RWPE2 (cell line): ENCODE results near the gene PLPPR2.
A peak's percentile ranks its signal among the peaks of the same experiment; 100 is the strongest.

Experiments used
- ATAC-seq: fragments of 200-7000 bp; cut with Tn5 transposase; 3 replicates; pipeline ENCODE4 v1.9.1; 2021; ENCODE audit warnings: low read depth
- DNase-seq: peaks from one replicate; pipeline ENCODE4 v3.0.0-alpha.2; 2020; ENCODE audit warnings: low spot score
- H3K27ac ChIP-seq: fragments of 450-650 bp; 2 replicates; pipeline ENCODE4 v1.5.1; 2017; ENCODE audit warnings: mild to moderate bottlenecking; ENCODE audit not compliant: poor library complexity, severe bottlenecking
- H3K27me3 ChIP-seq: fragments of 250-450 bp; sonication (Bioruptor Pico); 2 replicates; pipeline ENCODE4 v1.5.1; 2021; ENCODE audit warnings: mild to moderate bottlenecking, moderate library complexity; ENCODE audit not compliant: insufficient read depth, poor library complexity, severe bottlenecking
- H3K36me3 ChIP-seq: fragments of 250-450 bp; sonication (Bioruptor Pico); 2 replicates; pipeline ENCODE4 v1.5.1; 2020; ENCODE audit warnings: low read depth, mild to moderate bottlenecking, moderate library complexity
- H3K4me1 ChIP-seq: fragments of 250-450 bp; sonication (Bioruptor Pico); 2 replicates; pipeline ENCODE4 v1.5.1; 2021; ENCODE audit warnings: mild to moderate bottlenecking, moderate library complexity; ENCODE audit not compliant: insufficient read depth, poor library complexity, severe bottlenecking
- H3K4me3 ChIP-seq: fragments of 250-450 bp; sonication (Bioruptor Pico); 2 replicates; pipeline ENCODE4 v1.5.1; 2021; ENCODE audit warnings: mild to moderate bottlenecking, moderate library complexity; ENCODE audit not compliant: severe bottlenecking
- H3K9me3 ChIP-seq: fragments of 250-450 bp; sonication (Bioruptor Pico); 2 replicates; pipeline ENCODE4 v1.5.1; 2021; ENCODE audit warnings: mild to moderate bottlenecking, moderate library complexity; ENCODE audit not compliant: severe bottlenecking
- CTCF ChIP-seq: fragments of 450-650 bp; IDR thresholded peaks from one replicate; pipeline ENCODE4 v1.5.1; 2017; ENCODE audit warnings: mild to moderate bottlenecking, moderate library complexity; ENCODE audit not compliant: poor library complexity, severe bottlenecking

The PLPPR2 gene

GRCh38 chr19:11359421-11359820 lies 4.2 kb downstream of the PLPPR2 start:
- ATAC-seq: no peak

DNA sequence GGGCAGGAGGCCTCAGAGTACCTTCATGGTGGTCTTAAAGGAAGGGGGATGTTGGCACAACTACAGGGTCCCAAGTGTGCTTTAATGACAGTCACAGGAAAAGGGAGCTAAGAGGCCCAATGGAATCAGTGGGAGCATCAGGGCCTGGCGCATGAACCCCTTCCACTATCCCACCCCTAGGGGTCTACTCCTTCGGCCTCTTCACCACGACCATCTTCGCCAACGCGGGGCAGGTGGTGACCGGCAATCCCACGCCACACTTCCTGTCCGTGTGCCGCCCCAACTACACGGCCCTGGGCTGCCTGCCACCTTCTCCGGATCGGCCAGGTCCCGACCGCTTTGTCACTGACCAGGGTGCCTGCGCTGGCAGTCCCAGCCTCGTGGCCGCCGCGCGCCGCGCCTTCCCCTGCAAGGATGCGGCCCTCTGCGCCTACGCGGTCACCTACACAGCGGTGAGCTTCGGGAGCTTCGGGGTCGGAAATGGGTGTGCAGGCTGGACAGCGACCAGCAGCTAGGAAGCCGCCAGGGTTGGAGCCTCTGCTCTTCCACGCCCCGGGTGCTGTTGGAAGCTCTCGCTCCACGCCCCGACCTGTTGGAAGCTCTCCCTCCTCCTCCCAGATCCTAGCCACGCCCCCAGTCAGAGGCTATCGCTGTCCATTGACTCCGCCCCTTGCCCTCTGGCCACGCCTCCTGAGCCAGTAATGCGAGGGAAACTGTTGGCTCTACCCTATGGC lies 6.0 kb downstream of the PLPPR2 start:
- DNase-seq (no peak), ATAC-seq (peak; percentile 29; the same call in 1 of the 3 replicates)
- Histone ChIP-seq H3K9me3 (no peaks in the 10 kb centered on the region), H3K4me1 (no peaks in the 10 kb centered on the region), H3K27ac (no peak overlapping the region), H3K27me3 (no peaks in the 10 kb centered on the region), H3K4me3 (no peak overlapping the region), H3K36me3 (no peaks in the 10 kb centered on the region; the same call in none of the 2 replicates)
- no peak for TF ChIP-seq CTCF

More at GRCh38 chr19:11359421-11359820, 4.2 kb downstream of the PLPPR2 start:
- TF ChIP-seq CTCF: no peak
- Histone ChIP-seq H3K4me3 (no peak overlapping the region), H3K27me3 (no peaks in the 10 kb centered on the region), H3K9me3 (no peaks in the 10 kb centered on the region), H3K4me1 (no peaks in the 10 kb centered on the region), H3K36me3 (no peaks in the 10 kb centered on the region; the same call in 1 of the 2 replicates), H3K27ac (no peak overlapping the region)
- no peak for DNase-seq

GRCh38 chr19:11361771-11362731 lies 6.8 kb downstream of the PLPPR2 start:
- DNase-seq: no peak
- no peak overlapping the region for H3K4me3 ChIP-seq
- no peak for ATAC-seq
- H3K27ac ChIP-seq: no peak overlapping the region
- H3K36me3 ChIP-seq: no peaks in the 10 kb centered on the region; the same call in none of the 2 replicates
- H3K4me1 ChIP-seq: no peaks in the 10 kb centered on the region
- H3K27me3 ChIP-seq: no peaks in the 10 kb centered on the region
- H3K9me3 ChIP-seq: no peaks in the 10 kb centered on the region
- no peak for TF ChIP-seq CTCF

- H3K27me3 ChIP-seq: no peaks in the 10 kb centered on the region
- no peak overlapping the region for H3K4me3 ChIP-seq
- no peaks in the 10 kb centered on the region for H3K9me3 ChIP-seq
- TF ChIP-seq CTCF: no peak
- ATAC-seq (no peak), DNase-seq (no peak)
- no peak overlapping the region for H3K27ac ChIP-seq
- H3K4me1 ChIP-seq: no peaks in the 10 kb centered on the region
- H3K36me3 ChIP-seq: no peaks in the 10 kb centered on the region; the same call in none of the 2 replicates
Measured at GRCh38 chr19:11363881-11364280, 8.6 kb downstream of the PLPPR2 start.
